Nucleus accumbens (tissue), 56 donors: Measurements from ENCODE around the gene PDGFD.
"Not testable (repeated sequence)": the region's sequence is repeated elsewhere in the genome, so short reads cannot be mapped to it uniquely, and the experiment has no call there.

ENCODE experiments used
- DNase-seq, 56 donors: peaks; one replicate each; lab custom pipeline; 2025; lab: John Stamatoyannopoulos, UW

Gene PDGFD

DNA sequence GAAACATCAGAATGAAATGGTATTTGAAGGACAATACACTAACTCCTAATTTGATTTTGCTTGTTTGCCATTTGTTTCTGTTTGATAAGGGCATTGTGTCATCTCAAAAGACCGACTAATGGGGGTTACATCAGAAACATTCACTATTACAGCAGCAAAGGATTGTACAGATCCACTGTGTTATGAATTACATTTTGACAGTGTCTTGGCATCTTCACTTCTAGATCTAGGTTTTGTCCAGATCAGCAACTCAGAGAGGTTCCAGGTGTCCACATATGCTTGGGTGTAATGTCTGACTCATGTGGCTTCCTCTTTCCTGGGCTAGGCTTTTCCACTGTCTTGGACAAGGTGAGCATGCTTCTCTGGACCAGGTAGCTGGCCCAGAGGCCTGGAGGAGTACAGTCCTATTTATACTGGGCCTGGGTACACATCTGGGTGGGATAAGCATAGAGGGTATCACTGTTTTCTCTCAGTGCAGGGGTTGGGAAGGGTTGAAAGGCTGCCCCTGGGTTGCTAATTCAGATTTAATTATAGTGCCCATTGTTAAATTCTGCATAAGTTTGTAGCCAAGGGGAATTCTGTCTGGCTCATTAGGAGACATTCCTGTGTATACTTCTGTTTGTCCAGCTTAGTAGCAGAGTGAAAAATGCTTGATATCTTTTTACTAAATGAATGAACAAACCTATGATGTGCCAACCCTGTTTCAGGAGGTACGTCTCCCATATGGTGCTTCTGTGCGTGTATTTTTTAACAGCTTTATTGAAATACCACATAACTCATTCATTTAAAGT lies 103.7 kb downstream of the PDGFD start:
- no peak for DNase-seq

- no peak for DNase-seq
Measured at GRCh38 chr11:104058680-104059079, 105.3 kb downstream of the PDGFD start.

DNA sequence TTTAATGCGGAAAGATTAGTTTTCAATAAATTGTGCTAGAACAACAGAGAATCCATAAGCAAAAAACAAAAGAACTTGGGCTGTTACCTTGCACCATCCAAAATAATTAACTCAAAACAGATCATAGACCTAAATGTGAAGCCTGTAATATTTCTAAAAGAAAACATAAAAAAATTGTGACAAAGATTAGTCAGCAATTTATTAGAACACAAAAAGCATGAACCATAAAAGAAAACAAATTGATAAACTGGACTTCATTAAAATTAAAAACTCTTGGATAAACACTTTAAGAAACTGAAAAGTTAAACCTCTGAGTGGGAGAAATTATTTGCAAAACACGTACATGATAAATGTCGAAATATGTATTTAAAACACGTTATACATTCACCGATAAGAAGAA lies 106.0 kb downstream of the PDGFD start:
- no peak for DNase-seq

DNA sequence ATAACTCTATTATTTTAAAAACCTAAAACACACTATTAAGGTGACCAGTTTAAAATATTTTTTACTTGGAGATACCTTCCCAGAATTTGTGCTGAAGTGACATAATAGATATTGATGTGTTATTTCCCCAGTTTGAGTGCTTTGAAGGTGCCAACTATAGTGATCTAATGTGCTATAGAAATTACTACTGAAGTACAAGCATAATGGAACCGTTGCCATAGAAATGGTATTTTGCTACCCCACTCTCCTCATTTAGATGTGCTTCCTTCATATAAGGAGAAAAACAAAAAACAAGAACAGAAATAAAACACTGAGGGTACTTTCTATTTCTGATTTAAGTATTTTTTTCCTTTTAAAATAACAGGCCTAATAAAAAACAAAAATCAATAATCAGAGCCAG lies 108.4 kb downstream of the PDGFD start:
- no peak for DNase-seq

GRCh38 chr11:104054911-104055529 lies 108.9 kb downstream of the PDGFD start:
- DNase-seq = no peak

GRCh38 chr11:104053743-104054478 lies 110.0 kb downstream of the PDGFD start:
- no peak for DNase-seq

DNA sequence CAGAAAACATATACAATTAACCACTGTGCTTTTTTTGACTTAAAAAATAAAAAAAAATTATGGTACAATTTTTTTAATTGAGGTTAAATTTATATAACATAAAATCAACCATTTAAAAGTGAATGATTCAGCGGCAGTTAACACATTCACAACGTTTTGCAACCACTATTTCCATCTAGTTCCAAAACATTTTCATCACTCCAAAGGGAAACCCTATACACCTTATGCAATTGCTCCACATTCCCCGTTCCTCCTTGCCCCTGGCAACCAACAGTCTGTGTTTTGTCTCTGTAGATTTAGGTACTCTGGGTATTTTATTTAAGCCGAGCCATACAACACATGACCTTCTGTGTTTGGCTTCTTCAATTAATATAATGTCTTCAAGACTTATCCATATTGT lies 112.2 kb downstream of the PDGFD start:
- DNase-seq = no peak

DNA sequence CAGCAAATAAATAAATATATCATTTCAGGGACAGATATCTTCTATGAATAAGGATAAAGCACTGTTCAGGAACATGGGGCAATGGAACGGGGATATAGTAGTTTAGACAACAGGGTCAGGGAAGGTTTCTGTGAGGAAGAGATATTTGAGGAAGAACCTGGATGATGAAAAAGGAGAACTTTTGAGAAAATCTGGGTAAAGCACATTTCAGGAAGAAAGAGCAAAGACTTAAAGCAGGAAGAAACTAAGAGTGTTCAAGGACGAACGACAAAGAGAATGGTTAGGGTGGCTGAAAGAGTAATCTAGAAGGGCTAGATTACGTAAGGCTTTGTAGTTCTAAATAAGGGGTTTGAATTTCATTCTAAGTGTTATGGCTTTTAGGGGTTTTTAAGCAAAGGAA lies 114.8 kb downstream of the PDGFD start:
- DNase-seq = no peak

DNA sequence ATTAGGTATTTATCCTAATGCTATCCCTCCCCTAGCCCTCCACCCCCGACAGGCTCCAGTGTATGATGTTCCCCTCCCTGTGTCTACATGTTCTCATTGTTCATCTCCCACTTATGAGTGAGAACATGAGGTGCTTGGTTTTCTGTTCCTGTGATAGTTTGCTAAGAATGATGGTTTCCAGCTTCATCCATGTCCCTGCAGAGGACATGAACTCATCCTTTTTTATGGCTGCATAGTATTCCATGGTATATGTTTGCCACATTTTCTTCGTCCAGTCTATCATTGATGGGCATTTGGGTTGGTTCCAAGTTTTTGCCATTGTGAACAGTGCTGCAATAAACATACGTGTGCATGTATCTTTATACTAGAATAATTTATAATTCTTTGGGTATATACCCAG lies 117.1 kb downstream of the PDGFD start:
- not testable (repeated sequence) for DNase-seq

GRCh38 chr11:104046331-104046730 lies 117.6 kb downstream of the PDGFD start:
- no peak for DNase-seq

DNA sequence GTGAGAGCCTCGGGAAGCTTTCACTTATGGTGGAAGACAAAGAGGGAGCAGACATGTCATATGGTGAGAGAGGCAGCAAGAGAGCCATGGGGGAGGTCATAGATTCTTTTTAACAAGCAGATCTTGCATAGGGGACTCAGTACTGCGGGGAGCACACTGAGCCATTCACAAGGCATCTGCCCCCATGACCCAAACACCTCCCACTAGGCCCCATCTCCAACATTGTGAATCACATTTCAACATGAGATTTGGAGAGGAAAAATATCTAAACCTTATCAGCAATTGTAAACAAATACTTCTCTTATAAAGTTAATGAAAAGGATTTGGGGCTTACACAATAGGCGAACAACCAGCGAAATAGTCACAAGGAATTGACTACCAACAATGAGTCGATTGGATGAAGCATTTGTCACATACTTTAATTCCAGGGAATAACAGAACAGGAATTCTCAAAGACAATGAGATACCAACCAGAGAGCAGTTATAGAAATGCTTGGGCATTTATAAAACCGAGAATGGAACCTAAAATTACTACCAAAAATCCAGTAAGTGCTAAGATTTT lies 120.2 kb downstream of the PDGFD start:
- no peak for DNase-seq

- DNase-seq = no peak
Measured at GRCh38 chr11:104043142-104043541, 120.8 kb downstream of the PDGFD start.

- DNase-seq = no peak
Measured at GRCh38 chr11:104041792-104042191, 122.2 kb downstream of the PDGFD start.

GRCh38 chr11:104036995-104037394 lies 127.0 kb downstream of the PDGFD start:
- DNase-seq = no peak

DNA sequence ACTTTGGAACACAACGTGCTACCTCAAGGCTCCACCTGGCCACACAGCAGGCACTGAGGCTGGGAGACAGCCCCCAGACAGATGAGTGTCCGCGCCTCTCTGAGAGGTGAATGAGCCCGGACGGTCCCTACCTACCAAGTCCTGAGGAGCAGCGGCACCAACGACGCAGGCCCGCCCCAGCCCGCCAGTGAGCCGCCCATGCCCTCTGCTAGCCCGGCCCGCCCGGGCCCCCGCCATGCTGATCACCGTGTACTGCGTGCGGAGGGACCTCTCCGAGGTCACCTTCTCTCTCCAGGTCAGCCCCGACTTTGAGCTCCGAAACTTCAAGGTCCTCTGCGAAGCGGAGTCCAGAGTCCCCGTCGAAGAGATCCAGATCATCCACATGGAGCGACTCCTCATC lies 127.4 kb downstream of the PDGFD start, which contains the start of gene DDI1:
Gene DDI1 (plus strand): TSS at position 53 of the 400 bp plus-strand sequence. CDS start 183 bp downstream, at position 236.
- DNase-seq = no peak

DNA sequence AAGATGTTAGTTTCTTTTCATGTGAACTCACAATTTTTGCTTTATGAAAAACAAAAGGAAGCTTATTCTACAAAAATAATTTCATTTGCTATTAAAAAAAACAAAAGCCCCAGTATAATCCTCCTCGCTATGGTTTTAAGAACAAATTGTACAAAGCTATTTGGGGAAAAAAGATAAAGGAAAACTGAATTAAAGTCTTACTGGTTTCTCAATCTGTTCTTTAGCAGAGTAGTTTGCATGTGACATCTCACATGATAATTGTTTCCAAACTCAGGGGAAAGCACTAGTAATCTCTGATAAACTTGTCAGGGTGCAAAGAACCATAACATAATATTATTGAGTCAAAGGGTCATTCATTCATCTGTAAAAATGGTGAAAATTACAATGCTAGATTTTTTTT lies 130.4 kb downstream of the PDGFD start:
- DNase-seq = no peak

GRCh38 chr11:104033134-104033533 lies 130.8 kb downstream of the PDGFD start:
- no peak for DNase-seq

DNA sequence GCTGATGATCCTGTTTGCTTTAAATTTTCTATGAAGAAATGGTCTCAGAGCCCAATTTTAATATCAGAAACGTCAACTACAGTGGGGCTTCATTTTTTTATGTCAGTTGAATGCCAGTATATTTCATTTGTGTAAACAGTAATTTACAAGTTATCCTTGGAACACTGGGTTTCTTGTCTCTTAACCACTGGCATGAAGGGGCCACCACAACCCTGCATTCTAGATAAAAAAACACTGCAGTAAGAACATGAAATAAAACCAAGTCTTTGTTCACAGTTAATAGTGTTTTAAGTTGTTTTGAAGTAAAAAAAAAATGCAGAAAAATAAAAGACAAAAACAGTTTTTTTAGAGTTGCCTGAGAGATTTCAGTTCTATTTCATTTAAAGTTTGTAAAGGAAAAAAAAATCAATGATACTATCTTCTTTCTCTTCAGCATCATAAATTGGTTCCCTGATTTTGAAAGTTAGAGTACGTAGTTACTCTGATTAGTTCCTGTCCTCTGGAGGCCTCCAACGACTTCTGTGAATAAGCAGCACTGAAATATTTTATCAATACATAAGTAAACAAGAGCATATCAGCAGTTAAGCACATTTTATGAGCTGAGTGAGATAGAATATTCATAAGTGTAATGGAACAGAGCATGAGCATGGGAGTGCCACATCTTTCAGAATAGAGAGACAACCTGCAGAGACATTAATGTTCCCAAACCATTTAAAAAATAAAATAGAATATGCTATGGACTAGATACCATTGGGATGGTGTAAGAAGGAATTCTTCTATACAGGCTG lies 135.3 kb downstream of the PDGFD start:
- no peak for DNase-seq

GRCh38 chr11:104024572-104024971 lies 139.4 kb downstream of the PDGFD start:
- no peak for DNase-seq

GRCh38 chr11:104015649-104016415 lies 148.1 kb downstream of the PDGFD start:
- no peak for DNase-seq
